Right atrium auricular region (tissue), 2 donors: ENCODE measurements around the gene SLC5A7. TPM values are rescaled to one million over a fixed set of nuclear protein-coding genes. Genes with fewer than 3 reads are reported as not detected.

Experiments
- DNase-seq: peaks from one replicate; pipeline ENCODE4 v3.0.0-alpha.2; 2019; ENCODE audit warnings: low spot score
- H3K27ac ChIP-seq, 2 donors: fragments of 200-600 bp; sonication (generic); 1 replicate in 1 of 2; 2 replicates in 1 of 2; pipeline ENCODE4 v1.5.1; 2016 to 2019
- H3K27me3 ChIP-seq, 2 donors: fragments of 200-600 bp; sonication (generic); one replicate each; pipeline versions ENCODE4 v1.5.1 to v1.6.0; 2017 to 2019
- H3K36me3 ChIP-seq: fragments of 200-600 bp; sonication (generic); one replicate; pipeline ENCODE4 v1.5.1; 2016
- H3K4me1 ChIP-seq, 2 donors: fragments of 200-600 bp; sonication (generic); one replicate each; pipeline versions ENCODE4 v1.5.1 to v1.6.0; 2017 to 2019
- H3K4me3 ChIP-seq, 2 donors: fragments of 200-600 bp; sonication (generic); 1 replicate in 1 of 2; 2 replicates in 1 of 2; pipeline ENCODE4 v1.5.1; 2017 to 2019; ENCODE audit warnings: mild to moderate bottlenecking in 1 of 2, moderate library complexity in 1 of 2
- H3K9me3 ChIP-seq, 2 donors: fragments of 200-600 bp; sonication (generic); one replicate each; pipeline ENCODE4 v1.5.1; 2019
- total RNA-seq, 2 donors: library from RNA; depleted of rRNA; stranded (reverse); fragments of >200 nt; gene quantifications; one replicate each; pipeline ENCODE4 v1.1.0, GENCODE V29; 2016
- TF ChIP-seq, protein P1 (sequence below), 2 donors: fragments of 200-600 bp; sonication (generic); IDR thresholded peaks; one replicate each; pipeline ENCODE4 v1.5.1; 2019; ENCODE audit warnings: antibody characterized with exemption in 2 of 2

SLC5A7 gene
- total RNA-seq, 2 donors from 2014 or later: not detected

DNA sequence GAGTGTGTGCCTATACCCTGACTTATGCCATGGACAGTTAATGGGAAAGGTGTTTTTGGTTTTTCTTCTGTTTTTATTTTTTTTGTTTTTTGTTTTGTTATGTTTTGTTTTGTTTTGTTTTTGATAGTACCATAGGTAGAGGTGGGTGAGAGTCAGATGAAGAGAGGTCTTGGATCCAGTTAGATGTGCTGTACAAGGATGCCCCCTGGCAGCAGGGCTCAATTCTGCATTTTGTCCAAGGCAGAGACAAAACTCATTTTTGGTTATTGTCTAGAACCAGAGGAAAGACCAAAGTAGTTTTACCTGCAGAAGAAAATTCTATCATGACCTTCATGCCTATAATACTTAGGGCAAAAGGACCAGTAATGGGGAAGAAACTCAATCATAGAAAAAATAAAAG is 48.5 kb downstream of the SLC5A7 start:
- TF ChIP-seq, protein P1, sequence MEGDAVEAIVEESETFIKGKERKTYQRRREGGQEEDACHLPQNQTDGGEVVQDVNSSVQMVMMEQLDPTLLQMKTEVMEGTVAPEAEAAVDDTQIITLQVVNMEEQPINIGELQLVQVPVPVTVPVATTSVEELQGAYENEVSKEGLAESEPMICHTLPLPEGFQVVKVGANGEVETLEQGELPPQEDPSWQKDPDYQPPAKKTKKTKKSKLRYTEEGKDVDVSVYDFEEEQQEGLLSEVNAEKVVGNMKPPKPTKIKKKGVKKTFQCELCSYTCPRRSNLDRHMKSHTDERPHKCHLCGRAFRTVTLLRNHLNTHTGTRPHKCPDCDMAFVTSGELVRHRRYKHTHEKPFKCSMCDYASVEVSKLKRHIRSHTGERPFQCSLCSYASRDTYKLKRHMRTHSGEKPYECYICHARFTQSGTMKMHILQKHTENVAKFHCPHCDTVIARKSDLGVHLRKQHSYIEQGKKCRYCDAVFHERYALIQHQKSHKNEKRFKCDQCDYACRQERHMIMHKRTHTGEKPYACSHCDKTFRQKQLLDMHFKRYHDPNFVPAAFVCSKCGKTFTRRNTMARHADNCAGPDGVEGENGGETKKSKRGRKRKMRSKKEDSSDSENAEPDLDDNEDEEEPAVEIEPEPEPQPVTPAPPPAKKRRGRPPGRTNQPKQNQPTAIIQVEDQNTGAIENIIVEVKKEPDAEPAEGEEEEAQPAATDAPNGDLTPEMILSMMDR (IDR thresholded peaks at IDR 0.05): no peak
- Histone ChIP-seq H3K9me3 (no peaks in the 10 kb centered on the region), H3K27me3 (no peaks in the 10 kb centered on the region), H3K27ac (no peak overlapping the region), H3K36me3 (no peaks in the 10 kb centered on the region), H3K4me3 (no peak overlapping the region), H3K4me1 (no peaks in the 10 kb centered on the region)
- DNase-seq: no peak

DNA sequence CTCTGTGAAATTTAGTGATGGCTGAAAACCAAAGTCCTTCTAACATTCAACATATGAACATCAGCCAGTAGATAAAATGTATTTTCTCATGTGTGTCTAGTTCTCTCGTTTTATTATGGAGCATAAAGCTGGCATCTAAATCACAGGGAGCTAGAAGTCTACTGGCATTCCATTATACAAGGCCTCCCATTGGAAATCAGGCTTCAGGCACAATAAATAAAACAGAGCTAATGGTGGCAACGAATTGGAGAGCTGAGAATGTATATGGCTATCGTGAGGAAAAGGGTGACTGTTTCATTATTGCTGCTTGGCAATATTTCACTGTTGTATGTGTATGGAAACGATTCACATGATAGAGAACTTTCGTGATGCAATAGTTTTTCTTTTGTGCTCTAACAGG is 62.4 kb downstream of the SLC5A7 start:
- DNase-seq: no peak
- Histone ChIP-seq H3K27me3 (no peaks in the 10 kb centered on the region), H3K36me3 (no peaks in the 10 kb centered on the region), H3K9me3 (peaks cover 0 to 3% of the 10 kb centered on the region in 2 donors), H3K27ac (no peak overlapping the region), H3K4me1 (no peaks in the 10 kb centered on the region), H3K4me3 (no peak overlapping the region)
- TF ChIP-seq, protein P1 (IDR thresholded peaks at IDR 0.05): no peak

DNA sequence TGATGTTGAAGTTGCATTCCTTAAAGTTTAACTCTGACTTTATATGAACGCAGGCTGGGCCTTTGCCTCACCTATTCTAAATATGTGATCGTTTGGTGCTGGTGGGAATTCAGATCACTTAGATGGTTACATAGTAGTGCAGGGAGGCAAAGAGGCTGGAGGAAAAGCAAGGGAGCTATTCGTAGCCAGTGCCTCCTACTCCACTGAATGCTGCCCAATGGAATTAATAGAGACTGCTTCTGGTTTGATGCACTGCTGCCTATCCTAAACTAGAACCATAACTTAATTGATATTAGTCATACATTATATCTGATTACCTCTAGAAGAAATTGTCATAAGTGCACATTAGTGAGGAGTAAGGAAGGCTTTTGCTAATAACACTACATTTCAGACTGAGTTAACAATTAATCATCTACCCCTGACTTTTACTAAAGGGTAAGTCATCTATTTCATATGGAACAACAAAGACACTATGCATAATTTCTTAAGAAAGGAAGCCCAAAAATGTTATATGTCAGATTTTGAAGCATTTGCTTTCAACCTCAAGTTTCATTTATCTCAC is 72.3 kb downstream of the SLC5A7 start:
- no peaks in the 10 kb centered on the region for H3K4me1 ChIP-seq
- H3K9me3 ChIP-seq: no peaks in the 10 kb centered on the region
- no peak overlapping the region for H3K4me3 ChIP-seq
- DNase-seq: no peak
- no peak overlapping the region for H3K27ac ChIP-seq
- no peaks in the 10 kb centered on the region for H3K27me3 ChIP-seq
- TF ChIP-seq, protein P1 (IDR thresholded peaks at IDR 0.05): no peak
- H3K36me3 ChIP-seq: no peaks in the 10 kb centered on the region

DNA sequence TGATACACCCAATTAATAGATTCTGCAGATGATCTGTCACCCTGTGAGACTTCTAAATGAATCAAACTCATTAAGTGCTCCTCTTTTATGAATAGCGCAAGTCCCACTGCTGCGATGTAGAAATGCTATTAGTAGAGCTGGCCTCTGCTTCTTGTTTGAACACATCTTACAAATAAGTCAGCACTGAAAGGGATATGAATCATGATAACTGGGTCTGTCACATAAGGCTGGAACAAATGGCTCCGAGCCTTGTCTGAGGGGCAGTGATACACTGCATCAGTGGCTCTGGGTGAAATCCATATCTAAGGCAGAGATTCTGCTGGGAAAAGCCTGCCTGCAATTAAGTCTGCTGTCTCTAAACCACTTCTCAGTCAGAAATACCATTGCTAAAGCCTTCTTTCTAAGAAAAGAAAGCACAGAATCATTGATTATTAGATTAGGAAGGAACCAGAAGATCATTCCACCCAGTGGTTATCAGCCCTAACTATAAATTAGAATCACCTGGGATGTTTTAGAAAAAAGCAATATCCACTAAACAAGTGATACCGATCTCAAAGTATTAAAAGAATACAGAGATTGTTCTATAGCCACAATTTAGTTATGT is 75.2 kb downstream of the SLC5A7 start:
- TF ChIP-seq, protein P1 (IDR thresholded peaks at IDR 0.05): no peak
- no peaks in the 10 kb centered on the region for H3K4me1 ChIP-seq
- no peaks in the 10 kb centered on the region for H3K36me3 ChIP-seq
- H3K27me3 ChIP-seq: no peaks in the 10 kb centered on the region
- DNase-seq: no peak
- no peak overlapping the region for H3K4me3 ChIP-seq
- no peaks in the 10 kb centered on the region for H3K9me3 ChIP-seq
- no peak overlapping the region for H3K27ac ChIP-seq

Other genes with a start within 250 kb of the SLC5A7 start
- gene RGPD4, start 159.6 kb upstream of the SLC5A7 start, total RNA-seq: under 1 TPM in 1 of 2 donors, not detected in 1; 0.26 TPM